Measurements from ENCODE around the gene SIGLEC7.

SIGLEC7 gene

DNA sequence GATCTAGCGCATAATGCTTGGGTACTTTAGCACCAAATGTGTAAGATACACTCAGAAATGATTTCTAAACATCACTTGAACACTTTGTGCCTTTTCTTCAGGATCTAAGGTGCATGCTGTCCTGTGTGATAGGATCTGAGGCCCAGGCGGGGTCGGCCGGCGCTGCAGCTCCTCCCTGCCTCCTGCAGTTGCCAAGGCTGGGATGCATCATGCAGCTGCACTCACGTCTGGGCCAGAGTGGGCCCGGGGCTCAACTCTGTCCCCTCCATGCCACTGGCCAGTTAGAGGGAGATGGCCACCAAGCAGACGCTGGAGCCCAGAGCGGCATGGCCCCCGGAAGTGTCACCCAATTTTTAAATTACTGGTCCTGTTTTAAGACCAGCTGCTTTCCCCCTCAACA, 53.5 kb downstream of the SIGLEC7 start:
- Histone ChIP-seq H3K4me3 (ENCODE audit: low read depth, low read length) (no peak overlapping the region), H3K9me3 (ENCODE audit: control insufficient read depth, insufficient read depth, low read depth, low read length) (no peaks in the 10 kb centered on the region), H3K27ac (ENCODE audit: extremely low read depth, low read depth, low read length) (no peak overlapping the region), H3K36me3 (ENCODE audit: control insufficient read depth in 2 of 2, insufficient read depth in 1 of 2, low read length in 2 of 2) (no peaks in the 10 kb centered on the region), H3K4me1 (ENCODE audit: control insufficient read depth, insufficient read depth, low read length) (no peaks in the 10 kb centered on the region)
- TF ChIP-seq ZNF558 (tag by site-specific recombination; IDR thresholded peaks at IDR 0.05): no peak
- no peak for TF ChIP-seq ZNF114 (tag by site-specific recombination; IDR thresholded peaks at IDR 0.05)
- TF ChIP-seq ZNF157 (tag by site-specific recombination; IDR thresholded peaks at IDR 0.05): no peak
- no peak for TF ChIP-seq ZNF48 (tag by site-specific recombination; IDR thresholded peaks at IDR 0.05)
- TF ChIP-seq, protein P1, sequence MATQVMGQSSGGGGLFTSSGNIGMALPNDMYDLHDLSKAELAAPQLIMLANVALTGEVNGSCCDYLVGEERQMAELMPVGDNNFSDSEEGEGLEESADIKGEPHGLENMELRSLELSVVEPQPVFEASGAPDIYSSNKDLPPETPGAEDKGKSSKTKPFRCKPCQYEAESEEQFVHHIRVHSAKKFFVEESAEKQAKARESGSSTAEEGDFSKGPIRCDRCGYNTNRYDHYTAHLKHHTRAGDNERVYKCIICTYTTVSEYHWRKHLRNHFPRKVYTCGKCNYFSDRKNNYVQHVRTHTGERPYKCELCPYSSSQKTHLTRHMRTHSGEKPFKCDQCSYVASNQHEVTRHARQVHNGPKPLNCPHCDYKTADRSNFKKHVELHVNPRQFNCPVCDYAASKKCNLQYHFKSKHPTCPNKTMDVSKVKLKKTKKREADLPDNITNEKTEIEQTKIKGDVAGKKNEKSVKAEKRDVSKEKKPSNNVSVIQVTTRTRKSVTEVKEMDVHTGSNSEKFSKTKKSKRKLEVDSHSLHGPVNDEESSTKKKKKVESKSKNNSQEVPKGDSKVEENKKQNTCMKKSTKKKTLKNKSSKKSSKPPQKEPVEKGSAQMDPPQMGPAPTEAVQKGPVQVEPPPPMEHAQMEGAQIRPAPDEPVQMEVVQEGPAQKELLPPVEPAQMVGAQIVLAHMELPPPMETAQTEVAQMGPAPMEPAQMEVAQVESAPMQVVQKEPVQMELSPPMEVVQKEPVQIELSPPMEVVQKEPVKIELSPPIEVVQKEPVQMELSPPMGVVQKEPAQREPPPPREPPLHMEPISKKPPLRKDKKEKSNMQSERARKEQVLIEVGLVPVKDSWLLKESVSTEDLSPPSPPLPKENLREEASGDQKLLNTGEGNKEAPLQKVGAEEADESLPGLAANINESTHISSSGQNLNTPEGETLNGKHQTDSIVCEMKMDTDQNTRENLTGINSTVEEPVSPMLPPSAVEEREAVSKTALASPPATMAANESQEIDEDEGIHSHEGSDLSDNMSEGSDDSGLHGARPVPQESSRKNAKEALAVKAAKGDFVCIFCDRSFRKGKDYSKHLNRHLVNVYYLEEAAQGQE (tag by site-specific recombination; IDR thresholded peaks at IDR 0.05): no peak
- TF ChIP-seq ZFHX2 (tag by site-specific recombination; conservative IDR thresholded peaks at IDR 0.05): no peak
- no peak for TF ChIP-seq ZNF747 (tag by site-specific recombination; IDR thresholded peaks at IDR 0.05)
- TF ChIP-seq ZNF610 (tag by site-specific recombination; IDR thresholded peaks at IDR 0.05; ENCODE audit: borderline replicate concordance): no peak
- ChIA-PET POLR2A (no interaction called here), CTCF (interaction anchor here (1.0 to 2.5 kb wide), 2 partner anchors 37 to 64 kb away, joined by 3 to 11 read pairs; no protein-coding TSS in a partner anchor)

DNA sequence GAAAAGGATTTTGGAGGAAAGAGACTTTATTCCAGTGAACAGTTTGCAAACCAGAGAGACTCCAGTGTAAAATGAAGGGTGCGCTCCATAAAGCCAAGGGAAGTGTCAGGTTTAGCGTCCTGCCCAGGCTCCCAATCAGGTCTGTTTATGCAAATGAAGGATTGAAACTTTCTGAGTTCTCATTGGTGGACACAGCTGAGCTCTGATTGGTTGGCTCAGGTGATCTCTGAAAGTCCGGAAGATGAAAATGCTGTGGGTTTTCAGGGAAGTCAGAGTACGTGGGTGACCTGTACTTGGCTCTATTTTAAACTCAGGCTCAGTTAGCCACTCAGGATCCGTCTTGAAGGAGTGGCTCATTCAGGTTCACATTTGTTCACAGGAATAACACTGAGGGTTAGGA, 54.1 kb downstream of the SIGLEC7 start:
- Histone ChIP-seq H3K9me3 (ENCODE audit: control insufficient read depth, insufficient read depth, low read depth, low read length) (no peaks in the 10 kb centered on the region), H3K36me3 (ENCODE audit: control insufficient read depth in 2 of 2, insufficient read depth in 1 of 2, low read length in 2 of 2) (no peaks in the 10 kb centered on the region), H3K27ac (ENCODE audit: extremely low read depth, low read depth, low read length) (no peak overlapping the region), H3K4me1 (ENCODE audit: control insufficient read depth, insufficient read depth, low read length) (no peaks in the 10 kb centered on the region), H3K4me3 (ENCODE audit: low read depth, low read length) (no peak overlapping the region)
- no peak for TF ChIP-seq ZNF785 (tag by site-specific recombination; IDR thresholded peaks at IDR 0.05)
- no peak for TF ChIP-seq ZNF394 (tag by site-specific recombination; IDR thresholded peaks at IDR 0.05; ENCODE audit: borderline replicate concordance)
- TF ChIP-seq HOXA7 (CRISPR knock-in tag; IDR thresholded peaks at IDR 0.05; ENCODE audit: borderline replicate concordance): no peak
- TF ChIP-seq ZBTB7A (tag by site-specific recombination; IDR thresholded peaks at IDR 0.05; ENCODE audit: low read depth): no peak
- TF ChIP-seq, protein P2, sequence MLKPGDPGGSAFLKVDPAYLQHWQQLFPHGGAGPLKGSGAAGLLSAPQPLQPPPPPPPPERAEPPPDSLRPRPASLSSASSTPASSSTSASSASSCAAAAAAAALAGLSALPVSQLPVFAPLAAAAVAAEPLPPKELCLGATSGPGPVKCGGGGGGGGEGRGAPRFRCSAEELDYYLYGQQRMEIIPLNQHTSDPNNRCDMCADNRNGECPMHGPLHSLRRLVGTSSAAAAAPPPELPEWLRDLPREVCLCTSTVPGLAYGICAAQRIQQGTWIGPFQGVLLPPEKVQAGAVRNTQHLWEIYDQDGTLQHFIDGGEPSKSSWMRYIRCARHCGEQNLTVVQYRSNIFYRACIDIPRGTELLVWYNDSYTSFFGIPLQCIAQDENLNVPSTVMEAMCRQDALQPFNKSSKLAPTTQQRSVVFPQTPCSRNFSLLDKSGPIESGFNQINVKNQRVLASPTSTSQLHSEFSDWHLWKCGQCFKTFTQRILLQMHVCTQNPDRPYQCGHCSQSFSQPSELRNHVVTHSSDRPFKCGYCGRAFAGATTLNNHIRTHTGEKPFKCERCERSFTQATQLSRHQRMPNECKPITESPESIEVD (tag by site-specific recombination; IDR thresholded peaks at IDR 0.05): no peak
- TF ChIP-seq KLF1 (tag by site-specific recombination; IDR thresholded peaks at IDR 0.05): no peak
- TF ChIP-seq ZNF624 (tag by site-specific recombination; IDR thresholded peaks at IDR 0.05): no peak
- no peak for TF ChIP-seq ZNF677 (tag by site-specific recombination; IDR thresholded peaks at IDR 0.05)
- TF ChIP-seq ZNF132 (tag by site-specific recombination; IDR thresholded peaks at IDR 0.05; ENCODE audit: borderline replicate concordance): no peak
- no peak for TF ChIP-seq SP2 (tag by site-specific recombination; IDR thresholded peaks at IDR 0.05)
- TF ChIP-seq GLI2 (tag by site-specific recombination; IDR thresholded peaks at IDR 0.05; ENCODE audit: borderline replicate concordance, low read depth): no peak
- no peak for TF ChIP-seq SP3 (tag by site-specific recombination; IDR thresholded peaks at IDR 0.05)
- TF ChIP-seq ZNF2 (tag by site-specific recombination; IDR thresholded peaks at IDR 0.05): no peak
- no peak for TF ChIP-seq ZFP37 (tag by site-specific recombination; IDR thresholded peaks at IDR 0.05)
- TF ChIP-seq, protein P3, sequence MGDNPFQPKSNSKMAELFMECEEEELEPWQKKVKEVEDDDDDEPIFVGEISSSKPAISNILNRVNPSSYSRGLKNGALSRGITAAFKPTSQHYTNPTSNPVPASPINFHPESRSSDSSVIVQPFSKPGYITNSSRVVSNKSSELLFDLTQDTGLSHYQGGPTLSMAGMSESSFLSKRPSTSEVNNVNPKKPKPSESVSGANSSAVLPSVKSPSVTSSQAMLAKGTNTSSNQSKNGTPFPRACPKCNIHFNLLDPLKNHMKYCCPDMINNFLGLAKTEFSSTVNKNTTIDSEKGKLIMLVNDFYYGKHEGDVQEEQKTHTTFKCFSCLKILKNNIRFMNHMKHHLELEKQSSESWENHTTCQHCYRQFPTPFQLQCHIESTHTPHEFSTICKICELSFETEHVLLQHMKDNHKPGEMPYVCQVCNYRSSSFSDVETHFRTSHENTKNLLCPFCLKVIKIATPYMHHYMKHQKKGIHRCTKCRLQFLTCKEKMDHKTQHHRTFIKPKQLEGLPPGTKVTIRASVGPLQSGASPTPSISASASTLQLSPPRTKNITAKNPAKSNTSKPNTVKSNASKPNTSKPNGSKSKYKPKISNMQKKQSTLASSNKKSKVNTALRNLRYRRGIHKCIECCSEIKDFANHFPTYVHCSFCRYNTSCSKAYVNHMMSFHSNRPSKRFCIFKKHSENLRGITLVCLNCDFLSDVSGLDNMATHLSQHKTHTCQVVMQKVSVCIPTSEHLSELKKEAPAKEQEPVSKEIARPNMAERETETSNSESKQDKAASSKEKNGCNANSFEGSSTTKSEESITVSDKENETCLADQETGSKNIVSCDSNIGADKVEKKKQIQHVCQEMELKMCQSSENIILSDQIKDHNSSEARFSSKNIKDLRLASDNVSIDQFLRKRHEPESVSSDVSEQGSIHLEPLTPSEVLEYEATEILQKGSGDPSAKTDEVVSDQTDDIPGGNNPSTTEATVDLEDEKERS (tag by site-specific recombination; IDR thresholded peaks at IDR 0.05): no peak
- CTCF ChIA-PET: interaction anchor here (1.0 to 2.5 kb wide), 2 partner anchors 38 to 63 kb away, joined by 3 to 11 read pairs; no protein-coding TSS in a partner anchor
- POLR2A ChIA-PET: no interaction called here

Measured in HEK293 (cell line).